Measurements from ENCODE around the gene BEND6. TPM values are rescaled to one million over a fixed set of nuclear protein-coding genes. Genes with fewer than 3 reads are reported as not detected.

BEND6 gene
- total and polyA plus RNA-seq, 2 of the 8 experiments (the other 6 are each of a cell fraction or from before 2014, with no cell fraction given) = 0.71 to 2.1 TPM

GRCh38 chr6:56963043-56963442 is 8.1 kb downstream of the BEND6 start:
- Histone ChIP-seq H3K56ac (replicated peaks; ENCODE audit: insufficient read length, low read depth, low read length) (no peak overlapping the region), H3K4ac (replicated peaks; ENCODE audit: insufficient read length, low read depth, low read length) (no peak overlapping the region), H2BK15ac (ENCODE audit: low read length) (no peak overlapping the region), H2BK20ac (ENCODE audit: low read length) (no peak overlapping the region), H3K9me3 (ENCODE audit: insufficient read depth in 2 of 2, low read depth in 1 of 2, low read length in 1 of 2) (no peaks in the 10 kb centered on the region), H3K4me3 (ENCODE audit: extremely low read depth in 1 of 4, insufficient read depth in 2 of 4, low read depth in 3 of 4, low read length in 4 of 4) (no peak overlapping the region), H3K79me1 (ENCODE audit: low read depth, low read length) (no peaks in the 10 kb centered on the region), H3K23me2 (ENCODE audit: low read depth, low read length) (no peaks in the 10 kb centered on the region; the same call in 1 of the 2 replicates), H3K4me1 (replicated peaks in 1 of 4; ENCODE audit: control insufficient read depth in 3 of 4, insufficient read depth in 4 of 4, low read length in 3 of 4) (peaks cover 0 to 6% (median 0%) of the 10 kb centered on the region in 4 experiments; a peak in 2 of 7 replicates), H3K79me2 (ENCODE audit: control insufficient read depth in 1 of 2, insufficient read depth in 2 of 2, low read length in 2 of 2) (no peaks in the 10 kb centered on the region), H4K91ac (replicated peaks; ENCODE audit: insufficient read length, low read length) (no peak overlapping the region), H3K23ac (ENCODE audit: insufficient read length) (no peak overlapping the region), H2BK12ac (ENCODE audit: low read depth, low read length) (no peak overlapping the region), H4K8ac (ENCODE audit: extremely low read depth, insufficient read depth, low read length) (no peak overlapping the region), H2BK5ac (ENCODE audit: low read depth, low read length) (no peak overlapping the region), H3K27ac (ENCODE audit: low read depth, low read length) (no peak overlapping the region), H2BK120ac (replicated peaks; ENCODE audit: low read depth, low read length) (no peak overlapping the region), H3K14ac (ENCODE audit: insufficient read length) (no peak overlapping the region), H4K20me1 (replicated peaks in 1 of 2; ENCODE audit: control insufficient read depth in 1 of 2, insufficient read depth in 2 of 2, low read length in 2 of 2) (no peaks in the 10 kb centered on the region), H3K36me3 (ENCODE audit: control insufficient read depth in 2 of 4, insufficient read depth in 4 of 4, low read length in 3 of 4) (no peaks in the 10 kb centered on the region), H3K9ac (replicated peaks in 1 of 4; ENCODE audit: extremely low read depth in 1 of 4, low read depth in 3 of 4, low read length in 3 of 4) (no peak overlapping the region), H2AK5ac (ENCODE audit: low read depth, low read length) (no peak overlapping the region), H2AFZ (ENCODE audit: low read length) (no peak overlapping the region), H3K4me2 (ENCODE audit: insufficient read depth in 1 of 2, low read depth in 2 of 2, low read length in 2 of 2) (no peak overlapping the region), H4K5ac (ENCODE audit: insufficient read length, low read depth, low read length) (no peak overlapping the region), H3K27me3 (replicated peaks in 1 of 4; ENCODE audit: control insufficient read depth in 3 of 4, extremely low read depth in 1 of 4, insufficient read depth in 3 of 4, low read length in 3 of 4) (no peaks in the 10 kb centered on the region), H3K18ac (ENCODE audit: extremely low read depth, low read length) (no peak overlapping the region)
- FAIRE-seq (no peak), DNase-seq (ENCODE audit: low read depth in 1 of 2, low spot score in 2 of 2) (no peak)
- CTCF ChIA-PET (ENCODE audit: partially characterized antibody) = interaction anchor here (0.8 to 2.7 kb wide), 7 partner anchors 8 to 354 kb away, joined by 3 to 14 read pairs (median 4); partner anchors contain the start of gene BEND6
- TF ChIP-seq ZNF274 (IDR thresholded peaks at IDR 0.05; ENCODE audit: borderline replicate concordance, extremely low read depth, low read length) (no peak), ATF2 (IDR thresholded peaks at IDR 0.05; ENCODE audit: low read length) (no peak), POLR2A (IDR thresholded peaks at IDR 0.05; ENCODE audit: control extremely low read depth in 1 of 2, low read depth in 2 of 2, low read length in 2 of 2) (no peak), BRCA1 (IDR thresholded peaks at IDR 0.05; ENCODE audit: low read depth, low read length) (no peak), YY1 (IDR thresholded peaks at IDR 0.05; ENCODE audit: low read depth, low read length) (no peak)
- POLR2A ChIA-PET (ENCODE audit: partially characterized antibody) = no interaction called here
- WGBS, 2 experiments (ENCODE audit: extremely low coverage in 1 of 2, insufficient coverage in 1 of 2, insufficient read length in 1 of 2, insufficient replicate concordance in 2 of 2, low coverage in 1 of 2, low lambda C conversion rate in 2 of 2, missing lambda C conversion rate in 1 of 2) = 87% methylated on average over 3 of the region's 3 CpGs; no CpG with 5 or more reads in 1 of the 2 experiments
